GM12801 (cell line): ENCODE data around the gene PRR20C.
"Not testable (repeated sequence)": the region's sequence is repeated elsewhere in the genome, so short reads cannot be mapped to it uniquely, and the experiment has no call there.

Experiments used
- TF ChIP-seq, protein P1 (sequence below): IDR thresholded peaks from one replicate; pipeline ENCODE4 v1.5.1; 2011; ENCODE audit warnings: control low read depth; ENCODE audit not compliant: insufficient read length; ENCODE audit errors: extremely low read depth

PRR20C gene

DNA sequence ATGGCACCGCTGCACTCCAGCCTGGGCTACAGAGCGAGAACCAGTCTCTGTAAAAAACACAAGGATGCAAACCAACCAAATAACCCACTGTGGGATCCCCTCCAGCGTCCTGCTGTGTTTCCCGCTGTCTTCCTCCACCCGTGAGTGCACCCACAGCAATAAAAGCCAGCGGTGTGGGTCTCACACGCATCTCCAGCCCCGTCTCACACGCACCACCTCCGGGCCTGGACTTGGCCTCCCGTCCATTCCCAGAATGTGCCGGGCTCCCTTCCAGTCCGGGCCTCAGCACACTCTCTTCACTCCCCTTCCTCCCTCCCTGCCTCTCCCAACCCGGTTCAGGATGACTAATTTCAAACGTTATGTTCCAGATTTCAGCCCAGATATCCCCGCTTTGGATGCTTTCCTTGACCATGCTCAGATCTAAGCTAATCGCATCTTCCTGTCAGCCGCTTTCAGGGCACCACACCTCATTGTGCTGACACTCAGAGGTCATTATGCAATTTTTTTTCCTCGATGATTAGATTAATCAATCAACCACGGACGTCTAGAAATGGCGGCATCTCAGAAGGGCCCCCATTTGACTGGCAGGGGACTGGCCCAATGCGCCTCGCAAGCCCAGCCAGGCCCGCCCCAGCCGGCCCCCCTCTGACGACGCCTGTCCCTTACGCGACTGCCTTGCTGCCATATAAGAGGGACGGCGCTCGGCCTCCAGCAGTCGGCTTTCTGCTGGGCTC, 13.5 kb upstream of the PRR20C start, which contains the start of gene PRR20A:
TSS of gene PRR20A (plus strand) at position 684 of the 734 bp plus-strand sequence. CDS start 387 bp downstream, outside the sequence.
- TF ChIP-seq, protein P1, sequence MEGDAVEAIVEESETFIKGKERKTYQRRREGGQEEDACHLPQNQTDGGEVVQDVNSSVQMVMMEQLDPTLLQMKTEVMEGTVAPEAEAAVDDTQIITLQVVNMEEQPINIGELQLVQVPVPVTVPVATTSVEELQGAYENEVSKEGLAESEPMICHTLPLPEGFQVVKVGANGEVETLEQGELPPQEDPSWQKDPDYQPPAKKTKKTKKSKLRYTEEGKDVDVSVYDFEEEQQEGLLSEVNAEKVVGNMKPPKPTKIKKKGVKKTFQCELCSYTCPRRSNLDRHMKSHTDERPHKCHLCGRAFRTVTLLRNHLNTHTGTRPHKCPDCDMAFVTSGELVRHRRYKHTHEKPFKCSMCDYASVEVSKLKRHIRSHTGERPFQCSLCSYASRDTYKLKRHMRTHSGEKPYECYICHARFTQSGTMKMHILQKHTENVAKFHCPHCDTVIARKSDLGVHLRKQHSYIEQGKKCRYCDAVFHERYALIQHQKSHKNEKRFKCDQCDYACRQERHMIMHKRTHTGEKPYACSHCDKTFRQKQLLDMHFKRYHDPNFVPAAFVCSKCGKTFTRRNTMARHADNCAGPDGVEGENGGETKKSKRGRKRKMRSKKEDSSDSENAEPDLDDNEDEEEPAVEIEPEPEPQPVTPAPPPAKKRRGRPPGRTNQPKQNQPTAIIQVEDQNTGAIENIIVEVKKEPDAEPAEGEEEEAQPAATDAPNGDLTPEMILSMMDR, result not testable (repeated sequence)

DNA sequence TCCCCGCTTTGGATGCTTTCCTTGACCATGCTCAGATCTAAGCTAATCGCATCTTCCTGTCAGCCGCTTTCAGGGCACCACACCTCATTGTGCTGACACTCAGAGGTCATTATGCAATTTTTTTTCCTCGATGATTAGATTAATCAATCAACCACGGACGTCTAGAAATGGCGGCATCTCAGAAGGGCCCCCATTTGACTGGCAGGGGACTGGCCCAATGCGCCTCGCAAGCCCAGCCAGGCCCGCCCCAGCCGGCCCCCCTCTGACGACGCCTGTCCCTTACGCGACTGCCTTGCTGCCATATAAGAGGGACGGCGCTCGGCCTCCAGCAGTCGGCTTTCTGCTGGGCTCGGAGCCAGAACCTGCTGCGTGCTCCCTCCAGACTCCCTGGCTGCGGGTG, 6.7 kb upstream of the PRR20C start, which contains the start of gene PRR20B:
TSS of gene PRR20B (plus strand) at position 301 of the 400 bp plus-strand sequence. CDS start 387 bp downstream, outside the sequence.
- TF ChIP-seq, protein P1, result not testable (repeated sequence)

DNA sequence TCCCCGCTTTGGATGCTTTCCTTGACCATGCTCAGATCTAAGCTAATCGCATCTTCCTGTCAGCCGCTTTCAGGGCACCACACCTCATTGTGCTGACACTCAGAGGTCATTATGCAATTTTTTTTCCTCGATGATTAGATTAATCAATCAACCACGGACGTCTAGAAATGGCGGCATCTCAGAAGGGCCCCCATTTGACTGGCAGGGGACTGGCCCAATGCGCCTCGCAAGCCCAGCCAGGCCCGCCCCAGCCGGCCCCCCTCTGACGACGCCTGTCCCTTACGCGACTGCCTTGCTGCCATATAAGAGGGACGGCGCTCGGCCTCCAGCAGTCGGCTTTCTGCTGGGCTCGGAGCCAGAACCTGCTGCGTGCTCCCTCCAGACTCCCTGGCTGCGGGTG, 6.5 kb downstream of the PRR20C start, which contains the start of gene PRR20D:
TSS of gene PRR20D (plus strand) at position 301 of the 400 bp plus-strand sequence. CDS start 387 bp downstream, outside the sequence.
- TF ChIP-seq, protein P1, result not testable (repeated sequence)

DNA sequence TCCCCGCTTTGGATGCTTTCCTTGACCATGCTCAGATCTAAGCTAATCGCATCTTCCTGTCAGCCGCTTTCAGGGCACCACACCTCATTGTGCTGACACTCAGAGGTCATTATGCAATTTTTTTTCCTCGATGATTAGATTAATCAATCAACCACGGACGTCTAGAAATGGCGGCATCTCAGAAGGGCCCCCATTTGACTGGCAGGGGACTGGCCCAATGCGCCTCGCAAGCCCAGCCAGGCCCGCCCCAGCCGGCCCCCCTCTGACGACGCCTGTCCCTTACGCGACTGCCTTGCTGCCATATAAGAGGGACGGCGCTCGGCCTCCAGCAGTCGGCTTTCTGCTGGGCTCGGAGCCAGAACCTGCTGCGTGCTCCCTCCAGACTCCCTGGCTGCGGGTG, 13.0 kb downstream of the PRR20C start, which contains the start of gene PRR20E:
TSS of gene PRR20E (plus strand) at position 301 of the 400 bp plus-strand sequence. CDS start 387 bp downstream, outside the sequence.
- TF ChIP-seq, protein P1, result not testable (repeated sequence)

DNA sequence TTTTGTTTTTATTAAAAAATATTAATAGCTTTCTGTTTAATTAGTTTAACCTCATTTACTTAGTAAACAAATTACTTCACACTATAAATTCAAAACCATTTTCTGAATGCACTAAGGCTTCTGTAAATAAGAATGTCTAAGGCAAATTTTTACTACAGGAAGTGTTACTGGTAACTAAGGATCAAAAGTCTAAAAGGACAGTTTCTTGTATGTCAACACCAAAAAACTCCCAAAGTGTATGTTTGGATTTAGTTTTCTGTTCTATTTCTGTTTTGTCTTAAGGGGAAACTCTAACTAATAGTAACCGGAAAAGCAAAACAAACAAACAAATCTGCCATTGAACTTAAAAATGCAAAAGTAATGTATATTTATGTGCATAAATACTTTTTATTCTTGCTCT, 37.8 kb downstream of the PRR20C start:
- TF ChIP-seq, protein P1, result no peak
